Activated T-cell treated with anti-CD3 and anti-CD28 coated beads, Interleukin-2, amount 50 U/mL, for 48 hours (primary cell): ENCODE data around the gene CD1B.
A peak's percentile ranks its signal among the peaks of the same experiment; 100 is the strongest.
"Not testable (repeated sequence)": the region's sequence is repeated elsewhere in the genome, so short reads cannot be mapped to it uniquely, and the experiment has no call there.

Source experiments
- DNase-seq, 2 experiments: peaks; one replicate each; pipeline ENCODE4 v3.0.0-alpha.2; 2020

CD1B gene

DNA sequence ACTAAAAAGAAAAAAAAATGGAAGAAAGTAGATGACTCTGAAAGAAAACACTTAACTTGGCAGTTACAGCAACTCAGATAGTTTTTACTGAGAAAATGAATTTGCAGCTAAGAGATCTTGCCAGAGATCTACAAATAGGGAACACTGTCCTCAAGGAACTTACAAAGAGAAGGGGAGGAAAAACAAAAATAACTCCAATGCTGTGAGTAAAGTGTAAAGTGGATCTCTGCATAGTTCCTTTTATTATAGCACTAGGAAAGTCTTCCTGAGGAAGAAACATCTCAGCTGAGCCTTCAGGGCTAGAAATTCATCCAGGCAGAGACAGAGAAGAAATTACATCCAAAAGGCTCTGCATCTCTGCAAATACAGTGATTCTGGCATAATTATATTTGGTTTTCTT, 3.9 kb downstream of the CD1B start:
- no peak for DNase-seq

- no peak for DNase-seq
These were observed 6.9 kb downstream of the CD1B start for GRCh38 chr1:158324395-158324794.

- DNase-seq: no peak
These were observed 7.5 kb downstream of the CD1B start for GRCh38 chr1:158323866-158324265.

GRCh38 chr1:158311066-158311465, 20.3 kb downstream of the CD1B start:
- no peak for DNase-seq

DNA sequence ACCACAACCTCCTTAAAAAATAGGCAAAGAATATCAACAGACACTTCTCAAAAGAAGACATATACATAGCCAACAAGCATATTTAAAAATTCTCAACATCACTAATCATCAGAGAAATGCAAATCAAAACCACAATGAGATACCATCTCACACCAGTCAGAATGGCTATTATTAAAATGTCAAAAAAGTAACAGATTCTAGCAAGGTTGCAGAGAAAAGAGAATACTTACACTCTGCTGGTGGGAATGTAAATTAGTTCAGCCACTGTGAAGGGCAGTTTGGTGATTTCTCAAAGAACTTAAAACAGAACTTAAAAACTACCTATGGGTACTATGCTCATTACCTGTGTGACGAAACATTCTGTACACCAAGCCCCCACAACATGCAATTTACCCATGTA, 20.7 kb downstream of the CD1B start:
- DNase-seq: no peak

GRCh38 chr1:158295791-158296190, 35.5 kb downstream of the CD1B start:
- no peak for DNase-seq

DNA sequence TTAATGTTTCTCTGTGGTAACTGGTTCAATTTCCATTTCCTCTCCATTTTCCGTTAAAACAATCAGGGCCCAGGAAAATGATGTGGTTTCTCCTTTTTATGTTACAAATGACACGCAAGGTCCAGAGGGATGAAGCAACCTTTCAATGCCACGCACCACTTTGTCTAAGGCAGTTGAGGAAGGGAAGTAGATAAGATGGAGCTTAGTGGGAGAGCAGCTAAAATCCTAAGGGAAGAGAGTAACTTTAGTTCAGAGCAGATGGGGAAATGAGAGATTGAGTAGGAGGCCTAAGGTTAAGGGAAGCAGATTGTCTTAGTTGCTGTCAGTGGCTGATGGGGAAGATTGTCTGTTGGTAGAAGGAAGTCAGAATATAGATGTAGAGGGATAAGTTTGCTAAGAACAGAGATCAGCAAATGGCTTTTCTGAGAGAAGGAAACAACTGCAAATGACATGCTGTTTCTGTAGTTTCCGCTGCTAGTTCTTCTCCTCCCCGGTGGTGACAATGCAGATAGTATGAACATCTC, 40.9 kb downstream of the CD1B start:
- no peak for DNase-seq

- no peak for DNase-seq
These were observed 41.5 kb downstream of the CD1B start, which contains the start of gene CD1C for GRCh38 chr1:158289811-158290210. TSS of gene CD1C (plus strand) at chr1:158289923. CDS start at chr1:158290065, 142 bp downstream.

GRCh38 chr1:158286941-158287346, 44.4 kb downstream of the CD1B start:
- no peak for DNase-seq

GRCh38 chr1:158286487-158286886, 44.8 kb downstream of the CD1B start:
- DNase-seq: no peak

DNA sequence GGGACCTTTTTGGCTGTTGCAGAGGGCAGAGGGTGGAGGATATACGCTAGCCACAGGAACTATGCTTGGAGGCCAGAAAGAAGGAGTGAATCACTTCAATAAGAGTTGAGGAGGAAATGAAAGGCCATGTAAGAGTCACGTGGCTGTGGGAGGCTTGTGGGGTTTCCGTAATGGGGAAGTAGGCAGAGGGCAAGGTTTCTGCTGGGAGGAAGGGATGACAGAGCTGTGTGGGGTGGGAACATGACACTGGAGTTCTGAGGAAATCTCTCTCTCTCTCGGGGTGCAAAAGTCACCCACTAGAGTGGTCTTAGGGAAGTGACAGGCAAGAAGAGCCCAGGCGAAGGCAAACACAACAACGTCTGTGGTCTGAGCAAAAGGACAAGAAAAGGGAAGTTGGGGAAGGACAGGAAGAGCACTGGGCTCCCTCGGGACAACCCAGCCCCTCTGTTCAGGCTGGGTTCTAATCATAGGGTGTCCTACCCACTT, 45.5 kb downstream of the CD1B start:
- peak; percentile 39 to 42 for DNase-seq

DNA sequence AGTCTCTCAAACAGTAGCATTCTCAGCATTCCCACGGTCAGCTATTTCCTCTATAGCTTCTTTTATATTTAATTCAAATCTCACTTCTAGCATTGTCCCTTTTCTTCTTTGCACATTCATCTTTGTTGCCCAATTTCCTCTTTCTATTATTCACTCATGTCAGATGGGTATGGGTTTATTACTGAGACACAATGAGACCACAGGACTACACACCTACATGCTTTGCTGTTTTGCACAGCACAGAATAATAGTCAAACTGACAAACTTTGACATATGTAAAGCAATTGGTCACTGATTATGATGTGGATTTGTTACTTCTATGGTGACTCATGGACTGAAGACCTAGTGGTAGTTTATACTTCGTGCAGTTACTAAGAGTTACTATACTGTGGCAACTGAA, 47.4 kb downstream of the CD1B start:
- no peak for DNase-seq

DNA sequence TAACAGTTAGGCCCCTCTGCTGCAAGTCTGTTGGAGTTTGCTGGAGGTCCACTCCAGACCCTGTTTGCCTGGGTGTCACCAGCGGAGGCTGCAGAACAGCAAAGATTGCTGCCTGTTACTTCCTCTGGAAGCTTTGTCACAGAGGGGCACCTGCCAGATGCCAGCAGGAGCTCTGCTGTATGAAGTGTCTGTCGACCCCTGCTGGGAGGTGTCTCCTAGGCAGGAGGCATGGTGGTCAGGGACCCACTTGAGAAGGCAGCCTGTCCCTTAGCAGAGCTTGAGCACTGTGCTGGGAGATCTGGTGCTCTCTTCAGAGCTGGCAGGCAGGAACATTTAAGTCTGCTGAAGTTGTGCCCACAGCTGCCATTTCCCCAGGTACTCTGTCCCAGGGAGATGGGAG, 48.9 kb downstream of the CD1B start:
- not testable (repeated sequence) for DNase-seq
